Thyroid gland (tissue), 4 donors: ENCODE measurements around the gene SCN2A.

Source experiments
- POLR2A ChIP-seq, 2 donors: fragments of 450-650 bp; IDR thresholded peaks; one replicate each; pipeline ENCODE4 v1.6.1; 2017; ENCODE audit warnings: antibody characterized with exemption in 2 of 2, mild to moderate bottlenecking in 2 of 2, moderate library complexity in 1 of 2
- TF ChIP-seq, protein P1 (sequence below), 6 experiments: fragments of 200-600 bp in 3 of 6; fragments of 450-650 bp in 3 of 6; sonication (generic) in 3 of 6; IDR thresholded peaks; one replicate each; pipeline ENCODE4 v1.5.1; 2016 to 2019; ENCODE audit warnings: antibody characterized with exemption in 6 of 6, mild to moderate bottlenecking in 2 of 6, inconsistent platforms in 1 of 6, moderate library complexity in 1 of 6

- TF ChIP-seq, protein P1, sequence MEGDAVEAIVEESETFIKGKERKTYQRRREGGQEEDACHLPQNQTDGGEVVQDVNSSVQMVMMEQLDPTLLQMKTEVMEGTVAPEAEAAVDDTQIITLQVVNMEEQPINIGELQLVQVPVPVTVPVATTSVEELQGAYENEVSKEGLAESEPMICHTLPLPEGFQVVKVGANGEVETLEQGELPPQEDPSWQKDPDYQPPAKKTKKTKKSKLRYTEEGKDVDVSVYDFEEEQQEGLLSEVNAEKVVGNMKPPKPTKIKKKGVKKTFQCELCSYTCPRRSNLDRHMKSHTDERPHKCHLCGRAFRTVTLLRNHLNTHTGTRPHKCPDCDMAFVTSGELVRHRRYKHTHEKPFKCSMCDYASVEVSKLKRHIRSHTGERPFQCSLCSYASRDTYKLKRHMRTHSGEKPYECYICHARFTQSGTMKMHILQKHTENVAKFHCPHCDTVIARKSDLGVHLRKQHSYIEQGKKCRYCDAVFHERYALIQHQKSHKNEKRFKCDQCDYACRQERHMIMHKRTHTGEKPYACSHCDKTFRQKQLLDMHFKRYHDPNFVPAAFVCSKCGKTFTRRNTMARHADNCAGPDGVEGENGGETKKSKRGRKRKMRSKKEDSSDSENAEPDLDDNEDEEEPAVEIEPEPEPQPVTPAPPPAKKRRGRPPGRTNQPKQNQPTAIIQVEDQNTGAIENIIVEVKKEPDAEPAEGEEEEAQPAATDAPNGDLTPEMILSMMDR (IDR thresholded peaks at IDR 0.05), result no peak
- no peak for TF ChIP-seq POLR2A (IDR thresholded peaks at IDR 0.05)
Observed at GRCh38 chr2:165373278-165374010, 134.2 kb downstream of the SCN2A start.
